Large intestine (tissue), 3 donors: ENCODE measurements around the gene SNAI1. TPM values are rescaled to one million over a fixed set of nuclear protein-coding genes. Genes with fewer than 3 reads are reported as not detected.
"Not testable (repeated sequence)": the region's sequence is repeated elsewhere in the genome, so short reads cannot be mapped to it uniquely, and the experiment has no call there.

ENCODE experiments used
- DNase-seq, 2 donors: peaks; one replicate each; pipeline versions ENCODE4 v3.0.0 to v3.0.0-alpha.2; 2013
- H3K27ac ChIP-seq: one replicate; pipeline ENCODE4 v1.5.1; 2013; ENCODE audit warnings: low read length
- H3K27me3 ChIP-seq: 2 replicates; pipeline ENCODE4 v1.6.1; 2013; ENCODE audit warnings: low read length; ENCODE audit not compliant: control insufficient read depth, insufficient read depth
- H3K36me3 ChIP-seq: 2 replicates; pipeline ENCODE4 v1.6.1; 2013; ENCODE audit warnings: low read length; ENCODE audit not compliant: control insufficient read depth, insufficient read depth
- H3K4me1 ChIP-seq: one replicate; pipeline ENCODE4 v1.6.1; 2013; ENCODE audit warnings: low read length; ENCODE audit not compliant: control insufficient read depth, insufficient read depth
- H3K4me3 ChIP-seq: one replicate; pipeline ENCODE4 v1.5.1; 2013; ENCODE audit warnings: low read length
- H3K9me3 ChIP-seq: one replicate; pipeline ENCODE4 v1.6.1; 2013; ENCODE audit warnings: mild to moderate bottlenecking, low read depth, low read length, moderate library complexity; ENCODE audit not compliant: control insufficient read depth
- WGBS: methylation state at CpG from one replicate; pipeline ENCODE4 v1.1.5; 2013; ENCODE audit warnings: low lambda C conversion rate; ENCODE audit not compliant: insufficient coverage; 5-methylcytosine and 5-hydroxymethylcytosine counted together
- polyA plus RNA-seq: library from polyadenylated mRNA; unstranded; fragments of 120-200 nt; gene quantifications from one replicate; pipeline ENCODE4 v1.2.1, GENCODE V29; 2013

The SNAI1 gene
- polyA plus RNA-seq, 1 donor, result 4.4 TPM

- no CpG with 5 or more reads among the region's 3 CpGs for WGBS
Observed at GRCh38 chr20:49945306-49945700, 37.5 kb upstream of the SNAI1 start.

GRCh38 chr20:49945701-49946477 lies 36.9 kb upstream of the SNAI1 start:
- Histone ChIP-seq H3K36me3 (peaks cover 81% of the 10 kb centered on the region), H3K27ac (peak overlapping the region; percentile 53), H3K4me3 (no peak overlapping the region), H3K27me3 (no peaks in the 10 kb centered on the region), H3K4me1 (peaks cover 10% of the 10 kb centered on the region), H3K9me3 (no peaks in the 10 kb centered on the region)
- DNase-seq, result peak; percentile 63 to 75
- WGBS, result 54% methylated on average over 2 of the region's 10 CpGs

More at GRCh38 chr20:49945306-49945700, 37.5 kb upstream of the SNAI1 start:
- H3K27ac ChIP-seq, result peak overlapping the region; percentile 53
- no peak for DNase-seq
- H3K27me3 ChIP-seq, result no peaks in the 10 kb centered on the region
- peaks cover 10% of the 10 kb centered on the region for H3K4me1 ChIP-seq
- H3K36me3 ChIP-seq, result peaks cover 76% of the 10 kb centered on the region
- H3K4me3 ChIP-seq, result no peak overlapping the region
- no peaks in the 10 kb centered on the region for H3K9me3 ChIP-seq

DNA sequence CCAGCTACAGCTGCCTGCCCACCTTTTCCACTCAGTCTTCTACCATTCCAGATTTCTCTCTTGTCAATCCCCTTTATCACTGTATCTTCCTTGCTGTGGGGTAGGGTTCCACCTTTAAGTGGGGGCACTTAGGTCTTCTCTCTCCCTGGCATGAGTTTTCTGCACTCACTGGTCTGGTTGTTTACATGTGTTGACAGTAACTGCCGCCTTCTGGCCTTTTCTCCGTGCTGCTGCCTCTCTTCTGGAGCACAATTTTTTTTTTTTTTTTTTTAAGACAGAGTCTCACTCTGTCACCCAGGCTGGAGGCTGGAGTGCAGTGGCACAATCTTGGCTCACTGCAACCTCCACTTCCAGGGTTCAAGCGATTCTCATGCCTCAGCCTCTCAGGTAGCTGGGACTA lies 34.6 kb upstream of the SNAI1 start:
- DNase-seq, result no peak
- Histone ChIP-seq H3K27me3 (no peaks in the 10 kb centered on the region), H3K27ac (no peak overlapping the region), H3K4me1 (peaks cover 10% of the 10 kb centered on the region), H3K9me3 (no peaks in the 10 kb centered on the region), H3K4me3 (no peak overlapping the region), H3K36me3 (peaks cover 82% of the 10 kb centered on the region)
- WGBS, result no CpG with 5 or more reads among the region's 3 CpGs

- no CpG with 5 or more reads among the region's 11 CpGs for whole genome bisulfite sequencing
- Histone ChIP-seq H3K9me3 (no peaks in the 10 kb centered on the region), H3K27me3 (no peaks in the 10 kb centered on the region), H3K4me3 (no peak overlapping the region), H3K4me1 (peaks cover 10% of the 10 kb centered on the region), H3K36me3 (peaks cover 86% of the 10 kb centered on the region), H3K27ac (no peak overlapping the region)
- DNase-seq, result peak; percentile 31 to 66
Observed at GRCh38 chr20:49948809-49949507, 33.8 kb upstream of the SNAI1 start.

- Histone ChIP-seq H3K27ac (no peak overlapping the region), H3K4me3 (no peak overlapping the region), H3K36me3 (peaks cover 88% of the 10 kb centered on the region), H3K27me3 (no peaks in the 10 kb centered on the region), H3K9me3 (no peaks in the 10 kb centered on the region), H3K4me1 (peaks cover 8% of the 10 kb centered on the region)
- no CpG with 5 or more reads among the region's 4 CpGs for WGBS
- no peak for DNase-seq
Observed at GRCh38 chr20:49951151-49951550, 31.6 kb upstream of the SNAI1 start.

- DNase-seq, result no peak
- no CpG with 5 or more reads among the region's 3 CpGs for WGBS
Observed at GRCh38 chr20:49955167-49955566, 27.6 kb upstream of the SNAI1 start.

DNA sequence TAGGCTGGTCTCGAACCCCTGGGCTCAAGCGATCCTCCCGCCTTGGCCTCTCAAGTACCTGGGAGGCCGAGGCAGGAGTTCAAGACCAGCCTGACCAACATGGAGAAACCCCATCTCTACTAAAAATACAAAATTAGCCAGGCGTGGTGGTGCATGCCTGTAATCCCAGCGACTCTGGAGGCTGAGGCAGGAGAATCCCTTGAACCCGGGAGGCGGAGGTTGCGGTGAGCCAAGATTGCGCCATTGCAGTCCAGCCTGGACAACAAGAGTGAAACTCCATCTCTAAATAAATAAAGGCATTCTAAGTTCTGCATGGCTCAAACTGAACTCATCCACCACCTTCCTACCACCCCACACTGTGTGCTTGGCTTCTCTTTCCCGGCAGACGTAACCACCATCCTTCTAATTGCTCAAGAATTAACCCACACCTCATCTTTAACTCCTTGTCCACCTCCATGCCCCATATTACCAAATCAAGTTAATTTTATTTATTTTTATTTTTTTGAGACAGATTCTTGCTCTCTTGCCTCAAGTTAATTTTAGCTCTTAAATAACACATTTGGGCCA lies 26.9 kb upstream of the SNAI1 start:
- WGBS, result 67% methylated on average over 2 of the region's 12 CpGs
- H3K36me3 ChIP-seq, result peaks cover 66% of the 10 kb centered on the region
- DNase-seq, H3K9me3 ChIP-seq, H3K4me1 ChIP-seq, H3K27me3 ChIP-seq, H3K27ac ChIP-seq, H3K4me3 ChIP-seq: not testable (repeated sequence)

More at GRCh38 chr20:49955167-49955566, 27.6 kb upstream of the SNAI1 start:
- H3K36me3 ChIP-seq, result peaks cover 73% of the 10 kb centered on the region
- H3K4me3 ChIP-seq, result no peak overlapping the region
- H3K27me3 ChIP-seq, result no peaks in the 10 kb centered on the region
- H3K27ac ChIP-seq, result no peak overlapping the region
- H3K4me1 ChIP-seq, result no peaks in the 10 kb centered on the region
- H3K9me3 ChIP-seq, result no peaks in the 10 kb centered on the region

DNA sequence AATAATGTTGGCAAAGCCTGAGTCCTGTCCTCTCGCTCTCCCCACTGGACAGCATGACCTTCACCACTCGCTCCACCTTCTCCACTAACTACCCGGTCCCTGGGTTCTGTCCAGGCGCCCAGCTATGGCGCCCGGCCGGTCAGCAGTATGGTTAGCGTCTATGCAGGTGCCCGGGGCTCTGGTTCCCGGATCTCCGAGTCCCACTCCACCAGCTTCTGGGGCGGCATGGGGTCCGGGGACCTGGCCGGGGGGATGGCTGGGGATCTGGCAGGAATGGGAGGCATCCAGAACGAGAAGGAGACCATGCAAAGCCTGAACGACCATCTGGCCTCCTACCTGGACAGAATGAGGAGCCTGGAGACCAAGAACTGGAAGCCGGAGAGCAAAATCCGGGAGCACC lies 26.1 kb upstream of the SNAI1 start:
- H3K27me3 ChIP-seq, result no peaks in the 10 kb centered on the region
- no peak overlapping the region for H3K4me3 ChIP-seq
- DNase-seq, result no peak
- H3K4me1 ChIP-seq, result no peaks in the 10 kb centered on the region
- WGBS, result no CpG with 5 or more reads among the region's 18 CpGs
- H3K36me3 ChIP-seq, result peaks cover 60% of the 10 kb centered on the region
- H3K9me3 ChIP-seq, result no peaks in the 10 kb centered on the region
- H3K27ac ChIP-seq, result no peak overlapping the region

DNA sequence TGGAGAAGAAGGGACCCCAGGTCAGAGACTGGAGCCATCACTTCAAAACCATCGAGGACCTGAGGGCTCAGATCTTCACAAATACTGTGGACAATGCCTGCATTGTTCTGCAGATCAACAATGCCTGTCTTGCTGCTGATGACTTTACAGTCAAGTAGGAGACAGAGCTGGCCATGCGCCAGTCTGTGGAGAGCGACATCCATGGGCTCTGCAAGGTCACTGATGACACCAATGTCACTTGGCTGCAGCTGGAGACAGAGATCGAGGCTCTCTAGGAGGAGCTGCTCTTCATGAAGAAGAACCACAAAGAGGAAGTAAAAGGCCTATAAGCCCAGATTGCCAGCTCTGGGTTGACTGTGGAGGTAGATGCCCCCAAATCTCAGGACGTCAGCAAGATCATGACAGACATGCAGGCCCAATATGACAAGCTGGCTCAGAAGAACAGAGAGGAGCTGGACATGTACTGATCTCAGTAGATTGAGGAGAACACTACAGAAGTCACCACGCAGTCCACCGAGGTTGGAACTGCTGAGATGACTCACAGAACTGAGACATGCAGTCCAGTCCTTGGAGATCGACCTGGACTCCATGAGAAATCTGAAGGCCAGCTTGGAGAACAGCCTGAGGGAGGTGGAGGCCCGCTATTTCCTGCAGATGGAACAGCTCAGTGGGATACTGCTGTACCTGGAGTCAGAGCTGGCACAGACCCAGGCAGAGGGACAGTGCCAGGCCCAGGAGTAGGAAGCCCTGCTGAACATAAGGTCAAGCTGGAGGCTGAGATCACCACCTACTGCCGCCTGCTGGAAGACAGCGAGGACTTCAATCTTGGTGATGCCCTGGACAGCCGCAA lies 25.5 kb upstream of the SNAI1 start:
- not testable (repeated sequence) for H3K27me3 ChIP-seq, H3K4me1 ChIP-seq, H3K9me3 ChIP-seq, DNase-seq, H3K27ac ChIP-seq, H3K4me3 ChIP-seq
- WGBS, result no CpG with 5 or more reads among the region's 12 CpGs
- H3K36me3 ChIP-seq, result peaks cover 53% of the 10 kb centered on the region

- no peak for DNase-seq
- Histone ChIP-seq H3K4me1 (no peaks in the 10 kb centered on the region), H3K27me3 (no peaks in the 10 kb centered on the region), H3K27ac (no peak overlapping the region), H3K4me3 (no peak overlapping the region), H3K36me3 (peaks cover 19% of the 10 kb centered on the region), H3K9me3 (no peaks in the 10 kb centered on the region)
- WGBS, result no CpG with 5 or more reads among the region's 4 CpGs
Observed at GRCh38 chr20:49961413-49961812, 21.4 kb upstream of the SNAI1 start.
